C4-2B (cell line): ENCODE results near the gene TMEM161A.

ENCODE experiments used
- H3K27ac ChIP-seq: fragments of 450-650 bp; 2 replicates; pipeline ENCODE4 v1.5.1; 2017
- ZFX ChIP-seq: fragments of 450-650 bp; IDR thresholded peaks from 2 replicates; pipeline ENCODE4 v1.6.1; 2017
- TF ChIP-seq, protein P1 (sequence below): fragments of 450-650 bp; conservative IDR thresholded peaks from 2 replicates; pipeline ENCODE4 v1.5.1; 2017; ENCODE audit warnings: mild to moderate bottlenecking

Gene TMEM161A

DNA sequence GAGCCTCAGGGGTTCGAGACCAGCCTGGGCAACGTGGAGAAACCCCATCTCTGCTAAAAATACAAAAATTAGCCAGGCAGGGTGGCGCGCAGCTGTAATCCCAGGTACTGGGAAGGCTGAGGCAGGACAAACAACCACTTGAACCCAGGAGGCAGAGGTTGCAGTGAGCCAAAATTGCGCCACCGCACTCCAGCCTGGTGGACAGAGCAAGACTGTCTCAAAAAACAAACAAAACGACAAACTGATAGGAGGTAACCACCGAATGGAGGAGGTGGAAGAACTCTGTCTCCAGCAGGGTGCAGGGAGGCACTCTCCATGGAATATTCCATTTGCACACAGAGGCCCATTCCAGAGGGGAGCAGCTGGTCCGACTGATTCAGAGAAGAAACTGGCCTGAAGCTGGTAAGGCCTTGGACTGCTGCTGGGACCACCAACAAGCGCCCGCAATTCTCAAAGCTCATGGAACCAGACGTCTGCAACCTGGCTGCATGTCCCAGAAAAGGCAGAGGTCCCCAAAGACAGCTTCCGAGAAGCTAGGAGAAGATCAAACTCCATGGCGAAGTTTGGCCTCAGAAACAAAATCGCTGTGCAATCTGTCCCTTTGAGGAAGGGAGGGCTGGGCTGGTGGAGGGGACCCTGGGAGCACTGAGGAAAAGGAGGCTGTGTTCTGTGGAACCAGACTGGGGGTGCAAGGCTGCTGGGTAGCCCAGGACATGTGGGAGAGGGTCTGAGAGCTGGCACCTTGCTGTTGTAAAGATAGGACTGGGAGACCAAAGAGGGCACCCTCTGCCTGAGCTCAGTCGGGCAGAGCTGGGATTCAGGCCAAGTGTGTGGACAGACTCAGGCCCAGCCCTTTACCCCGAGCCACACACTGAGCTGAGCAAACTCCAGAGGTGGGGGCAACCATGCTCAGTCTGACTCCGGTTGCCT lies 39.3 kb downstream of the TMEM161A start:
- TF ChIP-seq ZFX: no peak
- TF ChIP-seq, protein P1, sequence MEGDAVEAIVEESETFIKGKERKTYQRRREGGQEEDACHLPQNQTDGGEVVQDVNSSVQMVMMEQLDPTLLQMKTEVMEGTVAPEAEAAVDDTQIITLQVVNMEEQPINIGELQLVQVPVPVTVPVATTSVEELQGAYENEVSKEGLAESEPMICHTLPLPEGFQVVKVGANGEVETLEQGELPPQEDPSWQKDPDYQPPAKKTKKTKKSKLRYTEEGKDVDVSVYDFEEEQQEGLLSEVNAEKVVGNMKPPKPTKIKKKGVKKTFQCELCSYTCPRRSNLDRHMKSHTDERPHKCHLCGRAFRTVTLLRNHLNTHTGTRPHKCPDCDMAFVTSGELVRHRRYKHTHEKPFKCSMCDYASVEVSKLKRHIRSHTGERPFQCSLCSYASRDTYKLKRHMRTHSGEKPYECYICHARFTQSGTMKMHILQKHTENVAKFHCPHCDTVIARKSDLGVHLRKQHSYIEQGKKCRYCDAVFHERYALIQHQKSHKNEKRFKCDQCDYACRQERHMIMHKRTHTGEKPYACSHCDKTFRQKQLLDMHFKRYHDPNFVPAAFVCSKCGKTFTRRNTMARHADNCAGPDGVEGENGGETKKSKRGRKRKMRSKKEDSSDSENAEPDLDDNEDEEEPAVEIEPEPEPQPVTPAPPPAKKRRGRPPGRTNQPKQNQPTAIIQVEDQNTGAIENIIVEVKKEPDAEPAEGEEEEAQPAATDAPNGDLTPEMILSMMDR: no peak
- H3K27ac ChIP-seq: no peak overlapping the region

DNA sequence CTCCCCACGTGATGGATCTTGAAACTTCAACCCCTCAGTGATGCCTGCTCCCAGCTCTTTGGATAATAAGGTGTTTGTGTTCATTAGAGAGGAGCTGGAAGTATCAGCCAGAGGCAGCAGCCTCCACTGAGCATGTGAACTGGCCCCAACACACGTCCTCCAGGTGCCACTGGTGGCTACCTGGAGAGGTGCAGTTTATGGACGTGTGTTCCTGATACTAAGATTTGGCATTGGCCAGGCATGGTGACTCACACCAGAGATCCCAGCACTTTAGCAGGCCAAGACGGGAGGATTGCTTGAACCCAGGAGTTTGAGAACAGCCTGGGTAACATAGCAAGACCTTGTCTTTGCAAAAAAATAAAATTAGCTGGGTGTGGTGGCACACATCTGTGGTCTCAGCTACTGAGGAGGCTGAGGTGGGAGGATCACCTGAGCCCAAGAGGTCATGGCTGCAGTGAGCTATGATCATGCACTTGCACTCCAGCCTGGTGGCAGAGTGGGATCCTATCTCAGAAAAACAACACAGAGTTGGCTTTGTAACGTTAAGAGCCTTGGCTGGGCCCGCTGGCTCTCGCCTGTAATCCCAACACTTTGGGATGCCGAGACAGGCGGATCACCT lies 40.1 kb downstream of the TMEM161A start:
- no peak overlapping the region for H3K27ac ChIP-seq
- TF ChIP-seq, protein P1: no peak
- no peak for TF ChIP-seq ZFX

DNA sequence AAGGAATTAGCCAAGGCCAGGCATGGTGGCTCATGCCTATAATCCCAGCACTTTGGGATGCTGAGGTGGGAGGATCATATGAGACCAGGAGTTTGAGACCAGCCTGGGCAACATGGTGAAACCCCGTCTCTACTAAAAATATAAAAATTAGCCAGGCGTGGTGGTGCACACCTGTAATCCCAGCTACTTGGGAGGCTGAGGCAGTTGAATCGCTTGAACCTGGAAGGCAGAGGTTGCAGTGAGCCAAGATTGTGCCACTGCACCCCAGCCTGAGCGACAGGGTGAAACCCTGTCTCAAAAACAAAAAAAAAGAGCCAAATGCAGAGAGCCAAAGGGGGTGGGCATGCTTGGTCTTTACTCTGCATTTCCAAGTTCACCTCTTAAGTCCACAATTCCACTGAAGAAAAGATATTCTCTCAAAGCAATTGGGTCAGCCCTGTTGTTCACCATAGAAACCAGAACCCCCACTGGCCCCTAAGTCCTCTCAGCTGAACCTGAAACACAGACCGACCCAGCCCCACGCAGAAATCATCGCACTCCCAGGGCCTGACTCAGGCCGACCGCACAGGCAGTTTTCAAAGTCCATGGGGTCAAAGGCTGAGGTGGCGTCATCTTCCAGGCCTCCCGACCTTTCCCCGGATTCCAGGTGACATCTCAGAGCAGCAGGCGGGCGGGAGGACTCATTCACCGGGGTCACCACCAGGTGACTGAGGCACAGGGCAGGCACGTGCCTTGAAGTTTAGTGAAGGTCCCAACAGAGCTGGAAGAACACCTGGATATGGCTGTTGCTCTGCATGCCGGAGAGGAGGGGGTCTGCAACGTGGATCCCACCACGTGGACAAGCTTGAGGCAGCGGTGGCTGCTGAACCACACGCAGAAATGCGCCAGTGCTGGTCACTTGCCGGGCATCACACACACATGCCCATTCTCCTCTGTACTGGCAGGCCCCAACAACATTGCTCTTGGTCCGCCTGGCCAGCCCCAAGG lies 41.3 kb downstream of the TMEM161A start:
- TF ChIP-seq, protein P1: no peak
- no peak for TF ChIP-seq ZFX
- no peak overlapping the region for H3K27ac ChIP-seq

DNA sequence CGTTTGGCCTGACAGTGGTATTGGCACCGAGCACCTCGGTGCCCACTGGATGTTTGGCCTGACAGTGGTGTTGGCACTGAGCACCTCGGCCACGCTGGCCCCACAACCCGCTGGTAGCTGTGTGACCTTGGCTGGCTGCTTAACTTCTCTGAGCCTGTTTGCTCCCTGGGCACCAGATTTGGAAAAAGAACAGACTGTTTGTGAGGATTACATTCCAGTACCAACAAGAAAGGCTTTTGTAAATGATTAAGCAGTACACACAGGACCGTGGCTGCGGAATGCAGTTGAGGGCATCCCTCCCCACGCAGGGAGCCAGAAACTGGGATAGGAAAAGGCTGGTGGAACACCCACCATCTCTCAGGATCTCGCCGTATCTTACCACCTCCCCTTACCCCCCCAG lies 42.6 kb downstream of the TMEM161A start:
- H3K27ac ChIP-seq: no peak overlapping the region
- no peak for TF ChIP-seq ZFX
- TF ChIP-seq, protein P1: no peak

DNA sequence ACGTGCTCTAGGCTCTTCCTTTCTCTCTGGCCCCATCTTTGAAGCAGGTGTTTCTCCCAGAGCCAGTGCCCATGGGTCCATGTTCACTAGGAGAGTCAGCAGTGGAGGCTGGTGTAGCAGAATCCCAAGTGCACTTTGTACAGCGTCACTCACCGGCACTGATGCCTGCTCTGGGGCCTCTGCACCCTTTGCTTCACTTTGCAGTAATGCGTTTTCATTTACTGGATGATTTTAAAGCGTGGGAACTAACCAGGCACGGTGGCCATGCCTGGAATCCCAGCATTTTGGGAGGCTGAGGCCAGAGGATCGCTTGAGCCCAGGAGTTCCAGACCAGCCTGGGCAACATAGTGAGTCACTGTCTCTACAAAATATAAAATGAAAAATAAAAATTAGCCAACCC lies 43.8 kb downstream of the TMEM161A start:
- no peak overlapping the region for H3K27ac ChIP-seq
- TF ChIP-seq ZFX: no peak
- TF ChIP-seq, protein P1: no peak

DNA sequence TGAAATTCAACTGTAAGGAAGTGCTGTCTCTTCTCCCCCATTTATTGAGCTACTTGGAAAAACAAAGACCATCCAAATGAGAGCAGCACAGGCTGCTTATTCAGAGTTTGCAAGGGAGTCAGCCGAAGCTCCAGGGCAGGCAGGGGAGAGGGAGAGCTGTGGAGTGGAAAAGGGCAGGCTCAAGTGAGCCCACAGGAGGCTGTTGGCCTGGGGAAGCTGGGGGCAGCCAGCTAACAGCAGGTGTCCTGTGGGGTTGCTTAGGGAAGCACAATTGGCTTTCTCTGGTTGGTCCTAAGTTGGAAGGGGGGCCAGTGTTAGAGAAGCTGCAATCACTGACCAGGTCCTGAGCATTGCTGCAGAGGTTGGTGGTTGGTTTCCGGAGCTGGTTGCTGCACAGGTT lies 50.6 kb downstream of the TMEM161A start:
- no peak overlapping the region for H3K27ac ChIP-seq
- TF ChIP-seq, protein P1: no peak
- no peak for TF ChIP-seq ZFX
